Suprapubic skin (tissue), 4 donors: ENCODE measurements around the gene MAP3K20.

ENCODE experiments used
- EP300 ChIP-seq: sonication (generic); formaldehyde crosslinking; IDR thresholded peaks from one replicate; pipeline ENCODE4 v1.6.1; 2017; ENCODE audit warnings: antibody characterized with exemption
- POLR2A ChIP-seq, 2 donors: fragments of 450-650 bp; IDR thresholded peaks; one replicate each; pipeline ENCODE4 v1.6.1; 2017; ENCODE audit warnings: antibody characterized with exemption in 2 of 2, mild to moderate bottlenecking in 2 of 2, moderate library complexity in 2 of 2
- POLR2AphosphoS5 ChIP-seq, 3 donors: sonication (generic); formaldehyde crosslinking; IDR thresholded peaks; one replicate each; pipeline ENCODE4 v1.6.1; 2017; ENCODE audit warnings: antibody characterized with exemption in 3 of 3
- TF ChIP-seq, protein P1 (sequence below), 2 donors: fragments of 200-600 bp in 1 of 2; fragments of 450-650 bp in 1 of 2; sonication (generic) in 1 of 2; IDR thresholded peaks; one replicate each; pipeline ENCODE4 v1.5.1; 2016 to 2019; ENCODE audit warnings: antibody characterized with exemption in 2 of 2, mild to moderate bottlenecking in 1 of 2, moderate library complexity in 1 of 2

DNA sequence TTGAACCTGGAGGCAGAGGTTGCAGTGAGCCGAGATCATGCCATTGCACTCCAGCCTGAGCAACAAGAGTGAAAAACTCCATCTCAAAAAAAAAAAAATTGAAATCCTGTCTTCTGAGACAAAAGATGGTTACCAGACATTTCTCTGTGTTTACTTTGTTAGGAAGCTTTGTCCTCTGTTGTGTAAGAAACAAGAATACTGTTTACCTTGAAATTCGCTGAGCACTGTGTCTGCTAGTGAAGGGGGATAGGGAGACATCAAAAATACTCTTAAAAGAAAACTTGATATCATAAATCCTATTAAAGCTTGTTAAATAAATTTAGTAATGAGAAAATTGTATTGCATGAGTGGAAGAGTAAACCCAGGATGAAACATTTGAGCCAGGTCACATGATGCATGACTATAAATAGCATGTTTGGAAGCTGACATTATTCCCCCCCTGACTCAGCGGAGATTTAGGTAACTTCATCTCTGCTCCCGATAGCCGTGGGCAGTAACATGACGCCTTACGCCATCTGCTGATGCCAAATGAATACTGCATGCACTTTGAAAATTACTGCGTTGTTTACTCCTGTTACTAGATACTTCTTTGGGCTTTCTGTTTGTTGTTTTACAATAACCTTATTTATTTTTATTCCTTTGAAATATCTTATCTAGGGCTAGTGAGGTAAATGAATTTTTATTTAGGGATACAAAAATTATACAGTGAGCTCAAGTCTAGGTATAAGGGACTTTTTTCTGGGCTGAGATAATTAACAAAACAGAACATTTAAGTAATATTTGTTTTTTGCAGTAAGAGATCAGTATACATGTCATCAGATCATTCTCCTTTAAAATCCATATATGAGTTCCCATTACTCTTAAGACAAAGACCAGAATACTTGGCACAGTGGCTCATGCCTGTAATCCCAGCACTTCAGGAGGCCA lies 134.9 kb downstream of the MAP3K20 start:
- TF ChIP-seq, protein P1, sequence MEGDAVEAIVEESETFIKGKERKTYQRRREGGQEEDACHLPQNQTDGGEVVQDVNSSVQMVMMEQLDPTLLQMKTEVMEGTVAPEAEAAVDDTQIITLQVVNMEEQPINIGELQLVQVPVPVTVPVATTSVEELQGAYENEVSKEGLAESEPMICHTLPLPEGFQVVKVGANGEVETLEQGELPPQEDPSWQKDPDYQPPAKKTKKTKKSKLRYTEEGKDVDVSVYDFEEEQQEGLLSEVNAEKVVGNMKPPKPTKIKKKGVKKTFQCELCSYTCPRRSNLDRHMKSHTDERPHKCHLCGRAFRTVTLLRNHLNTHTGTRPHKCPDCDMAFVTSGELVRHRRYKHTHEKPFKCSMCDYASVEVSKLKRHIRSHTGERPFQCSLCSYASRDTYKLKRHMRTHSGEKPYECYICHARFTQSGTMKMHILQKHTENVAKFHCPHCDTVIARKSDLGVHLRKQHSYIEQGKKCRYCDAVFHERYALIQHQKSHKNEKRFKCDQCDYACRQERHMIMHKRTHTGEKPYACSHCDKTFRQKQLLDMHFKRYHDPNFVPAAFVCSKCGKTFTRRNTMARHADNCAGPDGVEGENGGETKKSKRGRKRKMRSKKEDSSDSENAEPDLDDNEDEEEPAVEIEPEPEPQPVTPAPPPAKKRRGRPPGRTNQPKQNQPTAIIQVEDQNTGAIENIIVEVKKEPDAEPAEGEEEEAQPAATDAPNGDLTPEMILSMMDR (IDR thresholded peaks at IDR 0.05): peak; percentile 74 to 86
- TF ChIP-seq POLR2AphosphoS5 (IDR thresholded peaks at IDR 0.05) (peak in 1 of 3 donors; percentile 81), POLR2A (IDR thresholded peaks at IDR 0.05) (no peak), EP300 (no peak)
